ENCODE results near the gene EBP. TPM values are rescaled to one million over a fixed set of nuclear protein-coding genes. Genes with fewer than 3 reads are reported as not detected.

EBP gene
- total and polyA plus RNA-seq, 2 of the 8 experiments (the other 6 are each of a cell fraction or from before 2014, with no cell fraction given) = 143 to 286 TPM

DNA sequence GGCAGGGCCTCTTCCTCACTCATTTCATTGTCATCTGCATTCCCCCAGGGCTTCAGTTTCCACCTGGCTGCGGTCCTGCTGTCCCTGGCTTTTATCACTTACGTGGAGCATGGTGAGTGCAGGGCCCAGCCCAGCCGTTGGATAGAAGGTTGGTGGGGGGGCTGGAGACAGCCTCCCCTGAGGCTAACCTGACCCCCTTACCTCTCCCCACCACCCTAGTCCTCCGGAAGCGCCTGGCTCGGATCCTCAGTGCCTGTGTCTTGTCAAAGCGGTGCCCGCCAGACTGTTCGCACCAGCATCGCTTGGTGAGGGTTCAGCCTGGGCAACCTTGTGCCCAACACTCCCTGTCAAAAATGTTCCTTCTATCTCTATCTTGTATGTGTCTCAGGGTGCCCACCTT, 5.8 kb upstream of the EBP start:
- ChIA-PET POLR2A (ENCODE audit: partially characterized antibody) (no interaction called here), CTCF (ENCODE audit: partially characterized antibody) (no interaction called here)
- H2AFZ ChIP-seq (ENCODE audit: low read length) = no peak overlapping the region
- no peak for DNase-seq (ENCODE audit: low read depth in 1 of 2, low spot score in 2 of 2)
- H2BK15ac ChIP-seq (ENCODE audit: low read length) = no peak overlapping the region
- H3K27ac ChIP-seq (ENCODE audit: low read depth, low read length) = no peak overlapping the region
- no peak overlapping the region for H3K4me2 ChIP-seq (ENCODE audit: insufficient read depth in 1 of 2, low read depth in 2 of 2, low read length in 2 of 2)
- no peak overlapping the region for H3K4ac ChIP-seq (replicated peaks; ENCODE audit: insufficient read length, low read depth, low read length)
- FAIRE-seq = no peak
- no peak overlapping the region for H3K56ac ChIP-seq (replicated peaks; ENCODE audit: insufficient read length, low read depth, low read length)
- no peak overlapping the region for H4K5ac ChIP-seq (ENCODE audit: insufficient read length, low read depth, low read length)
- no peaks in the 10 kb centered on the region for H4K20me1 ChIP-seq (replicated peaks in 1 of 2; ENCODE audit: control insufficient read depth in 1 of 2, insufficient read depth in 2 of 2, low read length in 2 of 2)
- peaks cover 0 to 2% (median 0%) of the 10 kb centered on the region in 4 experiments; a peak in 3 of 8 replicates for H3K36me3 ChIP-seq (ENCODE audit: control insufficient read depth in 2 of 4, insufficient read depth in 4 of 4, low read length in 3 of 4)
- no peaks in the 10 kb centered on the region for H3K4me1 ChIP-seq (replicated peaks in 1 of 4; ENCODE audit: control insufficient read depth in 3 of 4, insufficient read depth in 4 of 4, low read length in 3 of 4)
- no peak overlapping the region; the same call in 1 of the 2 replicates for H4K8ac ChIP-seq (ENCODE audit: extremely low read depth, insufficient read depth, low read length)
- no peak overlapping the region for H2AK5ac ChIP-seq (ENCODE audit: low read depth, low read length)
- no peak overlapping the region for H3K23ac ChIP-seq (ENCODE audit: insufficient read length)
- H3K27me3 ChIP-seq (replicated peaks in 1 of 4; ENCODE audit: control insufficient read depth in 3 of 4, extremely low read depth in 1 of 4, insufficient read depth in 3 of 4, low read length in 3 of 4) = no peaks in the 10 kb centered on the region
- WGBS, 2 experiments (ENCODE audit: extremely low coverage in 1 of 2, insufficient coverage in 1 of 2, insufficient read length in 1 of 2, insufficient replicate concordance in 2 of 2, low coverage in 1 of 2, low lambda C conversion rate in 2 of 2, missing lambda C conversion rate in 1 of 2) = 96% methylated on average over 8 of the region's 10 CpGs; no CpG with 5 or more reads in 1 of the 2 experiments
- H3K14ac ChIP-seq (ENCODE audit: insufficient read length) = no peak overlapping the region
- H3K18ac ChIP-seq (ENCODE audit: extremely low read depth, low read length) = no peak overlapping the region
- no peaks in the 10 kb centered on the region for H3K23me2 ChIP-seq (ENCODE audit: low read depth, low read length)
- H2BK5ac ChIP-seq (ENCODE audit: low read depth, low read length) = no peak overlapping the region
- H3K9ac ChIP-seq (replicated peaks in 1 of 4; ENCODE audit: extremely low read depth in 1 of 4, low read depth in 3 of 4, low read length in 3 of 4) = no peak overlapping the region
- H3K79me1 ChIP-seq (ENCODE audit: low read depth, low read length) = no peaks in the 10 kb centered on the region
- TF ChIP-seq BACH1 (IDR thresholded peaks at IDR 0.05; ENCODE audit: low read length) = no peak
- TF ChIP-seq HDAC6 (IDR thresholded peaks at IDR 0.05; ENCODE audit: low read depth, low read length) = no peak
- TF ChIP-seq, protein P1, sequence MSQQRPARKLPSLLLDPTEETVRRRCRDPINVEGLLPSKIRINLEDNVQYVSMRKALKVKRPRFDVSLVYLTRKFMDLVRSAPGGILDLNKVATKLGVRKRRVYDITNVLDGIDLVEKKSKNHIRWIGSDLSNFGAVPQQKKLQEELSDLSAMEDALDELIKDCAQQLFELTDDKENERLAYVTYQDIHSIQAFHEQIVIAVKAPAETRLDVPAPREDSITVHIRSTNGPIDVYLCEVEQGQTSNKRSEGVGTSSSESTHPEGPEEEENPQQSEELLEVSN (IDR thresholded peaks at IDR 0.05) = no peak
- TF ChIP-seq POLR2A (IDR thresholded peaks at IDR 0.05; ENCODE audit: control extremely low read depth in 1 of 2, low read depth in 2 of 2, low read length in 2 of 2) = no peak
- TF ChIP-seq PHF8 (conservative IDR thresholded peaks at IDR 0.05; ENCODE audit: low read depth, low read length) = no peak
- no peak for TF ChIP-seq RXRA (IDR thresholded peaks at IDR 0.05; ENCODE audit: insufficient read depth, low read depth, low read length)
- H2BK12ac ChIP-seq (ENCODE audit: low read depth, low read length) = no peak overlapping the region
- no peak overlapping the region for H2BK120ac ChIP-seq (replicated peaks; ENCODE audit: low read depth, low read length)
- no peaks in the 10 kb centered on the region for H3K79me2 ChIP-seq (ENCODE audit: control insufficient read depth in 1 of 2, insufficient read depth in 2 of 2, low read length in 2 of 2)
- H4K91ac ChIP-seq (replicated peaks; ENCODE audit: insufficient read length, low read length) = no peak overlapping the region
- no peak overlapping the region for H2BK20ac ChIP-seq (ENCODE audit: low read length)
- no peaks in the 10 kb centered on the region for H3K9me3 ChIP-seq (ENCODE audit: insufficient read depth in 2 of 2, low read depth in 1 of 2, low read length in 1 of 2)
- H3K4me3 ChIP-seq (ENCODE audit: extremely low read depth in 1 of 4, insufficient read depth in 2 of 4, low read depth in 3 of 4, low read length in 4 of 4) = no peak overlapping the region
